GM19372 (cell line): ENCODE data around the gene UBA3.

Source experiments
- ATAC-seq: cut with Tn5 transposase; IDR thresholded peaks from one replicate; pipeline ENCODE4 v1.9.1; 2021; ENCODE audit warnings: mild to moderate bottlenecking, low read depth, moderate library complexity; ENCODE audit not compliant: unreplicated experiment

UBA3 gene

DNA sequence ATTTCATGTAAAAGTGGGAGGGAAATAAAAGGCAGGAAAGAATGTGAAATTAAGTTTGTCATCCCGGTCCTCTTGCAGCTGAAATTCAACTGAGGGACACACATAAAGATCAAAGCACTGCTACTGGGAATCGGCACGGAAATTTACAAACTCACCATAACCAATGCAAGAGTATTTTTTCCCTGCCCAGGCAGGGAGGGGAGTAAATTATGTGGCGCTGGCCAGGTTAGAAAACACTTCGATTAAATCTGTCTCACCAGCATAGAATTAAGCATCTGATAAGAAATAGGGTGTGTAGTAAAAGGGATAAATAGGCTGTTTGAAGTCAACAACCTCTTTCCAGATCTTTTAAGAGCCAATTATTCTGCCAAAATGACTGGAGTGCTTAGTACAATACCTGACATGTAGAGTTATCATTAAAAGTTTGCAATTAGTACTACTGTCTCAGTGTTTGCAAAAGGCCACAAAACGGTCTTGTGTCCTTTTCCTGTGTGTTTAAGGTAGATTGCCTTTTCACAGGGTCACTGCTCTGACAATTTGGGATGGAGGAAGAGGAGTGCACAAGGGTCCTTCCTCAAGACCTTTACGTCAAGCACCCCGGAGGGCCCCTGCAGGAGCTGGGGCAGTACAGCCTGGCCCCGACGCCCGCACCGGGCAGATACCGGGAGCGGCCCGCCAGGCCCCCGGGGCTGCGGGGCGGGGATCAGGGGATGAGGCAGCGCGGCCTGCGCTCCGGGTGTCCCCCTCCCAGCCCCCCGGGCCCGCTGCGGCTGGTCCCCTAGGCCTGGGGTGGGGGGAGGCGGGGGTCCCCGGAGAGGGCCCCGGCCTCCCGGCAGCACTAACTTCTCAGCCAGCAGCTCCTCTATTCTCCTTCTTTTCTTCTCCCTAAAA, 651 bp downstream of the UBA3 start:
- peak; percentile 20 for ATAC-seq

DNA sequence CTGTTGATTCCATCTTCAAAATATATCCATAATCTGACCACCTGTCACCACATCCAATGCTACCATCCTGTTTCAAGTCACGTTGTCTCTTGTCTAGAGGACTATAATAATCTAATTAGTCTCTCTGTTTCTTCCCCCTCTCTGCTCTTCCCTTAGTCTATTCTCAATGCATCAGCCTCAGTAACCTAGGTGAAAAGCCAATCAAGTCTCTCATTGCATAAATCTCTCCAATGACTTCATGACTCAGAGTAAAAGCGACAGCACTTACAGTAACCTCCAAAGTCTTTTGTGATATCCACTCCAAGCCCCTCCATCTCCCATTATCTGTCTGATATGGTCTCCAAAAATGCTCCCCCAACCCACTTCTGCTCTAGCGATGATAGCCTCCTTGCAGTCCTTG, 7.2 kb downstream of the UBA3 start:
- no peak for ATAC-seq

DNA sequence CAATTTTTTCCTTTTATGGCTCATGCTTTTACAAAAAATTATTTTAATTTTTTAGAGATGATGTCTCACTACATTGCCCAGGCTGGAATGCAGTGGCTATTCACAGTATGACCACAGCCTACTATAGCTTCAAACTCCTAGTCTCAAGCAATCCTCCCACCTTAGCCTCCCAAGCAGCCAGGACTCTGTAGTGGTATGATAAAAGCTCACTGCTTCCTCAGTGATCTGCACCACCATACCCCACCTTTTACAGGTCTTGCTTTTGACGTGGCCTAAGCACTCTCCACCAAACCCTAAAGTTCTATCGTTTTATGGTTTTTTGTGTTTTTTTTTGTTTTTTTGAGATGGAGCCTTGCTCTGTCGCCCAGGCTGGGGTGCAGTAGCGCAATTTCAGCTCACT, 14.0 kb downstream of the UBA3 start:
- no peak for ATAC-seq

DNA sequence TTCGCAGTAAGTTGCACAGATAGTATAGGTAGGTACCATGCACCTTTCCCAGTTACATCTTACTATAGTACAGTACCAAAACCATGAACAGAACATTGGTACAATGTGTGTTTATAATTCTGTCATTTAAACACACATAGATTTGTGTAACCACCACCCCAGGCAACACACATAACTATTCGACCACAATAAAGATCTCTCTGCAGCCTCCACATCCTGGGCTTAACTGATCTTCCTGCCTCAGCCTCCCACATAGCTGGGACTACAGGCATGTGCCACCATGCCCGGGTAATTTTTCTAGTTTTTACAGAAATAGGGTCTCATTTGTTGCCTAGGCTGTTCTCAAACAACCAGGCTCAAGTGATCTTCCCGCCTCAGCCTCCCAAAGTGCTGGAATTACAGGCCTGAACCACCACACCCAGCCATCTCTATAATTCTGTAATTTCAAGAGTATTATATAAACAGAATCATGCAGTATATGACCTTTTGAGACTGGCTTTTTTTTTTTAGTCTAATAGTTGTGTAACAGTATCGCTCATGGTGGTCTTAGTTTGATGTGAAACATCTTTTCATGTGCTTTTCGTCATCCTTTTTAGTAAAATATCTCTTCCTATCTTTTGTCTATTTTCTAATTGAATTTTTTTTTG, 14.7 kb downstream of the UBA3 start:
- ATAC-seq = no peak

DNA sequence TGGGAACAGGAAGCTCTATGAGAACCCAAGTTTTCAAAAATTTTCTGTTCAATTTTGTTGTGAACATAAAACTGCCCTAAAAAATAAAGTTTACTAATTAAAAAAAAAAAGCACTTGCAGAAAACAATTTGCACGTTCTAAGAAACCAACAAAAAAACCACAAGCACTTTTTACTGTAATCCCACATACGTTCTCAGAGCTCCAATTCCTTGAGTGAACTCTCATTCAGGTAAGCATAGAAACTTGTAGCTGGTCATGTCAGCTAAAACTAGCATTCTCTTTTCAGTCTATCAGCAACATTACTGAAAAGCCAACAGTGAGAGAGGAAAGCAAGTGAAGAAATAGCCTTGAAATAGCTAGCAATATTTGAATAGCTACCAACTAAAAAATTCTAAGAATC, 16.5 kb downstream of the UBA3 start:
- no peak for ATAC-seq

DNA sequence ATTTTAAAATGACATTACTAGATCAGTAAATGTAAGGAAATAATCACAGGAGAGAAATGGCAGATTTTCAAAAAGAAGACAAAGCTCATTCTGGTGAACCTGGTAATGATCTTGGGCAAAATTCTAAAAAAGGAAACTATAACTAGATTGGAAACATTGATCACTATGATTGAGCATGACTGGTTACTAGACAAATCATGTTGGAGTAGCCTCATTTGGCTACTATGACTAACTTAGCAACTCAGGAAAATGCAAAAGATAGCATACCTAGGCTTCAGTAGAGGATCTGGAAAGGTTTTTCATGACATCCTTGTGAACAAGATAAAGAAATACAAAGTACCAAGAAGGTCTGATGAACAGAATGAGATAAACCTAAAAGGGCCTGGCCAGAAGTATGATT, 20.5 kb downstream of the UBA3 start:
- ATAC-seq = no peak

DNA sequence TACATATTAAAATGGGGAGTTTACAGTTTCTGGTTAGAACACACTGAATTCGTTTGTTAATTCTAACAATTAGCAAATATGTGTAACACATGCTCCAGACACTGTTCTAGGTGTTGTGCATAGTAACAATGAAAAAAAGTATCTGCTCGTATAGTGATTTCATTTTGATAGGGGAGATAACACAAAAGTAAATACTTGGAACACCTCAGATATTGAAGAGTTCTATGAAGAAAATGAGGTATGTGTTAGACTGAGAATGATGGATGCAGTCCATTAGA, 21.3 kb downstream of the UBA3 start:
- no peak for ATAC-seq

DNA sequence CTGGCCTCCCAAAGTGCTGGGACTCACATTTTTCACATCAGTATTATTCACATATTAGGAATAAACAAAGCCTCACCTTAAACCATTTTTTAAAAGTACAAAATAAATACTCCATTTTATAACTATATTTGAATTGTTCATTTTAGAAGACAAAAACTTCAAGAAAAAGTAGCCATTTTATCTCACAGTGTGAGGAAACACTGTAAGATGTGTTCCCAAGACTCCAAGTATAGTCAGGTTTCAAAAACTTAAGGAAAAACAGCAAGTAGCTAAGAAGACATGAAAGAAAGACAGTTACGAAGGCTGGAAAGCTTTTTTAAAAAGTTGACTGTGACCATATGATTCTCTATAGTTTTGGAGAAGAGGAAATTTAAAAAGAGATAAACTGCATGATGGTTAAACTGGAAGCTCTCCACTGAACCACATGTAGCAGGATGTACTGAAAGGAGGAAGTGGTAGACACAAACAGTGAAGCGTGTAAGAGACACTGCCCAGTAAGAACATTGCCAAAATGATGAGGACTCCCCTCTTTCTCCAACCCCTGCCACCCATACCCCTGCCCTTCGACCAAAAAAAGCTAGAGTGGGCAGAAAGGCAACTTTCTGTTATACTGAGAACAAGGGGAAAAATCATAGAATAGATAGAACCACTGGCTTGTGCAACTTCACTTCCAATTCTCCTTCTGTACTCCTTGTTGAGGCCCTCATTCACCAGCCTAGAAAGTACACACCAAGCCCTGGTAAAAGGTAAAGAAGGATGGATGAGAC, 21.8 kb downstream of the UBA3 start:
- ATAC-seq = peak; percentile 100

DNA sequence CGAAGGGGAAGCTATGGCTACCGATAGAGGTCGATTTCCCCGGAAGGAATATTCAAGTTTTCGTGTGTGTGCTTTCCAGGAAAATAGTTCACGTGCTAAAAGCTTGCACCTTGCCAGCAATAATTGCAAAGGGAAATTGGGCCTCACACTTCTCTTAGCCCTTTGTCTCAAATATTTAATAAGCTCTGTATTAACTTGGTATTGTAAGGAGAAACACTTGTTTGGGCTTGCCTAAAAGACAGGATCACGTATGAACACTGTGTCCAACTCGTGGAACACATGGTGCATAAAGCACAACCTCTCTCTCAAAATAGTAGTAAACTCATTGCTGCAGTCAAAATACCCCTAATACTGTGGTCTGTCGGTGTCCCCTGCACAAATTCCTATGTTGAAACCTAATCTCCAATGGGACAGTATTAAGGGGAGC, 27.7 kb downstream of the UBA3 start:
- ATAC-seq = peak; percentile 1

DNA sequence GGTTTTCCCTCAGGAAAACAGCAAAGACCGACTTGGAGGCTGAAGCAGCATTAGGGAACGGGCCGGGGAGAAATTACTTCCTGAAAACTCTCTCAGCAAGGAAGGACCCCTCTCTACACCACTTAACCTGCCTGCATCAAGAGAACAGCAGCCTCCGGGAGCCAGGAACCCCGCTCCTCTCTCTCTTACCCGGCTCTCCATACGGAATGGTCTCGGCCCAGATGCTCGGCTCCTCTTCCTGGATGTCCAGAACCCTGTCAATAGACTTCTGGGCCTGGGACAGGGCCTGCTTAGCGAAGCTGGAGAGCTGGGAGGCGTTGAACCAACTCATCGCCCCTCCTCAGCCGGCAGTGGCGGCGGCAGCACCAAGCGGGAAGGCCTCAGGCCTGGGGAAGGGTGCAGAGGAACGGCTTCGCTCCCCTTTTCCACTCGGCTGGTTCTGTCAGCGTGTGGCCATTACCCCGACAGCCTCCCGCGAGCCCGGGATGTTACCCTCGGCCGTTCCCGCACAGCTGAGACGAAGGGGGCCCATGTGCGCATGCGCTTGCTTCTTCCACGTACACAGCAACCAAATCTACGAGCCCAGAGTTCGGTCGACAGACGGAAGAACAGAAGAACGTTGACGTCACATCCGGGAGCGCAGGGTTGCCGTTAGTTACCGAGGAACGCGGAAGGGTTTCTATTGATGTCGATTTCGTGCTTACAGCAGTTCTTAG, 28.3 kb downstream of the UBA3 start, which contains the start of gene TMF1:
TSS of gene TMF1 (minus strand) at position 578 of the 716 bp plus-strand sequence. CDS start at position 331, 247 bp downstream.
- peak; percentile 94 for ATAC-seq

DNA sequence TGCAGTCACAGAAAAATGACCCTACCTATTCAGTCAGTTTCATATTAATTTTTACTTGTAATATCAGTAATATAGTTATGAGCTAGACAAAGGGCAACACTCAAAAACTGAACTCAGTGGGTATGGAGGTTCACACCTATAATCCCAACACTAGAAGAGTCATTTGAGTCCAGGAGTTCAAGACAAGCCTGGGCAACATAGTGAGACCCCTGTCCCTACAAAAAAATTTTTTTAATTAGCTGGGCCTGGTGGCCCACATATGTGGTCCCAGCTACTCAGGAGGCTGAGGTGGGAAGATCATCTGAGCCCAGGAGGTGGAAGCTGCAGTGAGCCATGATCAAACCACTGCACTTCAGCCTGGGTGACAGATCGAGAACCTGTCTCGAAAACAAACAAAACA, 31.2 kb downstream of the UBA3 start:
- ATAC-seq = no peak

DNA sequence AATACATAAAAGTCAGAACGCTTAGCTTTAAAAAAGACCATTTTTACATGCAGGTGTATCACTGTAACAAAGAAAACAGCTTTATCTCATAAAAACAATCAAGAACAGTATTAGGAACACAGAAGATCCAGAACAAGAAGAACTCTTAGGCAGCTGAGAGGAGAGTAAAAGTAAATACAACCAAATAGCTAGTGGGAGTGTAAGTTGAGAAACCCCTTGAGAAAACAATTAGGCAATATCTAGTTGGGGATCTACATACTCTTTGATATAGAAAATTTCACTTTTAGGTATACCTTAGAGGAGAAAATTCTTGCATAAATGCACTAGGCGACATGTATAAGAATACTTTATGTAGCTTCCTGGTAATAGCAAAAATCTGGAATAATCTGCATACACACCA, 35.6 kb downstream of the UBA3 start:
- no peak for ATAC-seq

DNA sequence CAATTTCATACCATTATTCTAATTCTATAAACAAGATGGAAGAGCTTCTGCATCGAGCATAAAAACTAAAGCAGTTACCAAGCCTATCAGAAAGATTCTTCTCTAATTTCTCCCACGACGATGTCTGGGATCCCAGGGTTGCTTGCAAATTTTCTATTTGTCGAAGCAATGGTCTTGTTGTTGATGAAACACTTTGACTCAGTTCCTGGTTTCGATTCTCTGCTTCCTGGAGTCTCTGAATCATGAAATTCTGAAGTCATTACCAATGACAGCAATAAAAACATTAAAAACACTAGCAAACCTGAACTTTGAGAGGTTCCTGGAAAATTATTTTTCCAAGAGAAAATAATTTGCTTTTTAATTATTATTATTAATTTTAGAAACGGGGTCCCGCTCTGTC, 46.7 kb downstream of the UBA3 start:
- no peak for ATAC-seq

DNA sequence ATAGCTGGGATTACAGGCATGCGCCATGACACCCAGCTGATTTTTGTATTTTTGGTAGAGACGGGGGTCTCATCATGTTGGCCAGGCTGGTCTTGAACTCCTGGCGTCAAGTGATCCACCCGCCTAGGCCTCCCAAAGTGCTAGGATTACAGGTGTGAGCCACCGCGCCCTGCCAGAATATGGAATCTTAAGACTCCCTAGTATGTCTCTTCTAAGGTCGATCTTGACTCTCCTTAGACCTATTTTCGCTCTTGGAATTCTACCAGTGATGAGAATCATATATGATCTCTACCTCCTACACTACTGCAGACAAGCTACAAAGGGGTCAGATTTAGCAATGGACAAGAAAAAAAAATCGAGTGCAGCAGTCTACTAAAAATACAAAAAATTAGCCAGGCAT, 47.4 kb downstream of the UBA3 start:
- ATAC-seq = no peak

DNA sequence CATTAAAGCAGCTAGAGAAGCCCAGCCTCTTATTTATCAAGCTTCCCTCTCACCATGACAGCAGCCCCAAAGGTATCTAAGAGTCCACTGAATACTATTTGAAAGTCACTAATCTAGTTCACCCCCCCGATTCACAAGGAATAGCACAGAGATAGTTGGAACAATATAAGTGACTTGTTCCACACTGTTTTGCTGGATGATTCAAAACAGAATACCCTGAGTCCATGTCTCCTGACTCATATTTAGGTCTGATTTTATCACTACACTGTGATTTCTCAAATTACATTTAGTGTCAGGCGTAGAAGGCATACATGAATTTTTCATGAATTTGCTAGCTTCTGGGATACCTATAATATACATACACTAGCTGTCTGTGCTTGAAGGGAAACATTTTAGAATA, 48.0 kb downstream of the UBA3 start:
- no peak for ATAC-seq

DNA sequence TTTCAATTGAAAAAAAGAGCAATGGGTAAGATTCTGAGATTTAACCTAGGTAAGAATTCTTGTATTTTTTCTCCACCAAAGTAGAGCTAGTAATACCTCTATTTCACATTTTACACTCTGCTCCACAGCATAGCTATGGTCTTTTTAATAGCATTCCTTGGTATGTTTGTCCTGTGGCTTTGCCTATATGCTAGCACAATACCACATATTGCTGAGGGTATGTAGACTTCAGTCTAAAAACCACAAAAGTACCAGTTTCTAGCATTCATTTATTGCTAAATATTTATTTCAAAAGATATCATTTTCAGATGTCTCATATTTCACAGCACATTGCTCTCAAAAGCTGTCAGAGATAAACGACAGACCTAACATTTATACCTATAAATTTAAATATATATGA, 48.5 kb downstream of the UBA3 start:
- ATAC-seq = no peak

DNA sequence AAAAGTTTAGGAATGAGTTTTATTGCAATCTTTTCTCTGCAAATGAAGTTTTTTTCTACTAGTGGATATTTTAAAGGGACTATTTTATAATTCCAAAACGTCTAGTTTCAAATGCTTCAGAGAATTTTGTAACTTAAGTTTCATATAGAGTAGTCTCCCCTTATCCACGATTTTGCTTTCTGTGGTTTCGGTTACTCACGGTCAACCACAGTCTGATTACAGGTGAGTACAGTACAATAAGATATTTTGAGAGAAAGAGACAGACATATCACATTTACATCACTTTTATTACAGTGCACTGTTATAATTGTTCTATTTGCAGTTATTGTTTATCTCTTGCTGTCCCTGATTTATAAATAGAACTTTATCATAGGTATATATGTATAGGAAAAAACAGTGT, 59.3 kb downstream of the UBA3 start:
- ATAC-seq = no peak

DNA sequence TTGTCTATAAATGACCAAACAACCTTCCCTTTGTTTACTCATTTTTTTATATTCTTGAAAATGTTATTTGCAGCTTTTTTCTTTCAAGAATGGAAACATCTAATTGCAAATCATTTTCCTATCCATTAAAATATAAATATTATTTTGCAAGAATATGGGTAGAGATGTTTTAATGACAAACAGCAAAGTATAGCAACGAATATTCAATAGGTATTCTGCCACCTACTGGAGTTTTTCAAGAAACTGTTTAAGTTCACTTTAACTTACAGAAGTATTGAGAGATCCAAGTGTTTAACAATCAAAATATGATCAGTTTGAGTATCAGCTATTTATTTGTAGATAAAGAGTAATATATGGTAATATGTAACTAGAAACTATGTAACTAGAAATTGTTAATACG, 59.7 kb downstream of the UBA3 start:
- ATAC-seq = no peak

DNA sequence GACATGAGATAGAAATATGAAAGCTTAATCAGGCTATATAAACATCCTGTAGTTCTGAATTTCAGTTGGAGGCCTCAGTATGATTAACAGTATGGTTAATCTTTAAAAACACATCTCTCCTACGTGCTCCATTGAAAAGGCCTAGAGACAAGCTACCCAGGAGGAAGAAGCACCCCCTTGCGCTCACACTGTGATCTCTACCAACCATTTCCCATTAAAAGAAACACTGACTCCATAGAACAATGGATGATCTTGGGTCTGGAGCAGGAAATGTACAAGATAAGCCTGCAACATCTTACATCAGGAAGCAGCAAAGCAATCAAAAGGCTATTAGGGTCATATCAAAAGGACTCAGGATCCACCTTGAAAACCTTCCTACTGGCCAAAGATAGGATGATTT, 63.3 kb downstream of the UBA3 start:
- no peak for ATAC-seq

DNA sequence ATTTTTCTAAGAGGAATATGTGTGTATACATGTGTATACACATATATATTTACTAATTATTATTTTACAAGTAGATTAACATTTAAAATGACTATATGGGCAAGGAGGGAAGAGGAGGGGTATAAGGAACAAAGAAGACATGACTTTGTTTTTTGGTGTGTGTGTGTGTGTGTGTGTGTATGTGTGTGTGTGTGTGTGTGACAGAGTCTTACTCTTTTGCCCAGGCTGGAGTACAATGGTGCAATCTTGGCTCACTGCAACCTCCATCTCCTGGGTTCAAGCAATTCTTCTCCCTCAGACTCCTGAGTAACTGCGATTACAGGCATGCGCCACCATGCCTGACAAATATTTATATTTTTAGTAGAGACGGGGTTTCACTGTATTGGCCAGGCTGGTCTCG, 64.1 kb downstream of the UBA3 start:
- no peak for ATAC-seq

DNA sequence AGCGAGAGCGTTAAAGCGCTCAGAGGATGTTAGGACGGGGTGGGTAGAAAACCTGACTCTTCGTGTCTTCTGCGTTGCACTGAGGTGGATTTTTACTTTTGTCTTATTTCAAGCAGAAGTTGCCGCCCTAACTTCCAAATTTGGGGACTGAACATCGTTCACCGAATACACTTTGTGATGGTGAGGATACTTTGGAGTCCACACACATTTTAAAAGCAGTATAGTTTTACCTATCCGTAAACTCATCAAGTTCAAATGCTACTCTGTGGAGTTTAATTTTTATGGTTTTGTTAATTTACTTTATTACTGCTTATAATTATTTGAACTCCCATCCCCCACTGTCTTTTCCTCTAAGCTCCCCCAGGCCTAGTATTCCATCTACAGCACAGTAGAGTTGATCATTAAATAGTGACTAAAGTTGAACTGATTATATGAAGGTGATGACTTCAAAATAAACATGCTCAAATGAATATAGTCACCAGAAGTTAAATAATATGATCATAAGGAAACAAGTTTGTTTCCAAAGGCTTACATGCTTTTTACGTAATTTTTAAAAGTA, 66.1 kb downstream of the UBA3 start:
- no peak for ATAC-seq
